ENCODE results near the gene RPS25. TPM values are rescaled to one million over a fixed set of nuclear protein-coding genes. Genes with fewer than 3 reads are reported as not detected.
"Not testable (repeated sequence)": the region's sequence is repeated elsewhere in the genome, so short reads cannot be mapped to it uniquely, and the experiment has no call there.

RPS25 gene
- total RNA-seq, 1 experiment from 2014 or later: 1,252 TPM

DNA sequence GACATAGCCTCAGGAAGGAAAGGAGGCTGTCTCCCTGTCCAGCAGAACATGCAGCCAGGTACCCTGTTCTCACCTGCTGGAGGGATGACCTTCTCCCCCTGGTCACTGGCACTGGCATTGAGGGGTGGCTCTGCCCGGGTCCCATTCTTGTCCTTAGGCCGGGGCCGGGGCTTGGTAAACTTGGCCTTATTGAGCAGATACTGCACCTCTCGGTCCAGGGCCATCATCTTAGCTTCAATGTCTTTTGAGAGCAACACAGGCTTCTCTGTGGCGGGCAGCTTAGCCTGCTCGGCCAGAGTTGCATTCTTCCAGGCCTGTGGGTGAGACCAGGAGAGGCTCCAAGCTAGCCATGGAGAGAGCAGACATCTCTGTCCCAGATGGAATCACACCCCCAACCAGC is 28.3 kb upstream of the RPS25 start:
- no peak for DNase-seq (ENCODE audit: unreplicated experiment)
- POLR2A ChIA-PET: no interaction called here
- no peaks in the 10 kb centered on the region for H3K27me3 Mint-ChIP-seq (ENCODE audit: insufficient read depth, unreplicated experiment)
- peaks cover 75% of the 10 kb centered on the region for H3K36me3 Mint-ChIP-seq (ENCODE audit: insufficient read depth, unreplicated experiment)
- CTCF ChIA-PET: interaction anchor here (0.5 to 1.4 kb wide), 2 partner anchors 10 to 584 kb away, joined by 3 to 4 read pairs; no protein-coding TSS in a partner anchor
- H3K4me3 Mint-ChIP-seq (ENCODE audit: unreplicated experiment): no peak overlapping the region
- no peaks in the 10 kb centered on the region for H3K9me3 Mint-ChIP-seq (ENCODE audit: unreplicated experiment)
- H3K4me1 Mint-ChIP-seq (ENCODE audit: insufficient read depth, unreplicated experiment): no peaks in the 10 kb centered on the region
- no TSS peak for BruUV-seq (replicated peaks)
- no peak overlapping the region for H3K27ac Mint-ChIP-seq (ENCODE audit: low read depth, unreplicated experiment)
- intact Hi-C loops (cut with micrococcal nuclease): no loop called here
- TF ChIP-seq, protein P1, sequence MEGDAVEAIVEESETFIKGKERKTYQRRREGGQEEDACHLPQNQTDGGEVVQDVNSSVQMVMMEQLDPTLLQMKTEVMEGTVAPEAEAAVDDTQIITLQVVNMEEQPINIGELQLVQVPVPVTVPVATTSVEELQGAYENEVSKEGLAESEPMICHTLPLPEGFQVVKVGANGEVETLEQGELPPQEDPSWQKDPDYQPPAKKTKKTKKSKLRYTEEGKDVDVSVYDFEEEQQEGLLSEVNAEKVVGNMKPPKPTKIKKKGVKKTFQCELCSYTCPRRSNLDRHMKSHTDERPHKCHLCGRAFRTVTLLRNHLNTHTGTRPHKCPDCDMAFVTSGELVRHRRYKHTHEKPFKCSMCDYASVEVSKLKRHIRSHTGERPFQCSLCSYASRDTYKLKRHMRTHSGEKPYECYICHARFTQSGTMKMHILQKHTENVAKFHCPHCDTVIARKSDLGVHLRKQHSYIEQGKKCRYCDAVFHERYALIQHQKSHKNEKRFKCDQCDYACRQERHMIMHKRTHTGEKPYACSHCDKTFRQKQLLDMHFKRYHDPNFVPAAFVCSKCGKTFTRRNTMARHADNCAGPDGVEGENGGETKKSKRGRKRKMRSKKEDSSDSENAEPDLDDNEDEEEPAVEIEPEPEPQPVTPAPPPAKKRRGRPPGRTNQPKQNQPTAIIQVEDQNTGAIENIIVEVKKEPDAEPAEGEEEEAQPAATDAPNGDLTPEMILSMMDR (IDR thresholded peaks at IDR 0.05; ENCODE audit: unreplicated experiment): no peak

GRCh38 chr11:119044708-119045107 is 26.6 kb upstream of the RPS25 start:
- Mint-ChIP-seq H3K4me3 (ENCODE audit: unreplicated experiment) (no peak overlapping the region), H3K4me1 (ENCODE audit: insufficient read depth, unreplicated experiment) (no peaks in the 10 kb centered on the region), H3K9me3 (ENCODE audit: unreplicated experiment) (no peaks in the 10 kb centered on the region), H3K36me3 (ENCODE audit: insufficient read depth, unreplicated experiment) (peaks cover 57% of the 10 kb centered on the region), H3K27ac (ENCODE audit: low read depth, unreplicated experiment) (no peak overlapping the region), H3K27me3 (ENCODE audit: insufficient read depth, unreplicated experiment) (no peaks in the 10 kb centered on the region)
- no peak for DNase-seq (ENCODE audit: unreplicated experiment)
- BruUV-seq (replicated peaks): no TSS peak
- intact Hi-C loops (cut with micrococcal nuclease): no loop called here
- CTCF ChIA-PET: no interaction called here
- POLR2A ChIA-PET: interaction anchor here (1.1 to 1.4 kb wide), 2 partner anchors 23 to 26 kb away, joined by 3 read pairs; partner anchors contain the start of genes RPS25, TRAPPC4 and VPS11
- TF ChIP-seq, protein P1 (IDR thresholded peaks at IDR 0.05; ENCODE audit: unreplicated experiment): no peak

DNA sequence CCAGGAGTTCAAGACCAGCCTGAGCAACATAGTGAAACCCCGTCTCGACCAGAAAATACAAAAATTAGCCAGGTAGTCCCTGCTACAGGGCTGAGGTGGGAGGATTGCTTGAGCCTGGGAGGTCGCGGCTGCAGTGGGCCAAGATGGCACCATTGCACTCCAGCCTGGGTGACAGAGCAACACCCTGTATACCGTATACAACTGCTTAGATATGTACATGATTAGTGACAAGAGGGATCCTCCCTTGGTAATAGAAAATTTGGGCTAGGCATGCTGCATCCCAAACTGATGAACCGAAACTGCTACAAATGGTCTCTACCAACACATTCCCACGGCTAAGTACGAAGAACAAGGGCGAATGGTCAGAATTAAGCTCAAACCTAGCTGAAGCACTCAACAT is 24.8 kb upstream of the RPS25 start:
- DNase-seq (ENCODE audit: unreplicated experiment): no peak
- no TSS peak for BruUV-seq (replicated peaks)
- no peaks in the 10 kb centered on the region for H3K27me3 Mint-ChIP-seq (ENCODE audit: insufficient read depth, unreplicated experiment)
- no peaks in the 10 kb centered on the region for H3K9me3 Mint-ChIP-seq (ENCODE audit: unreplicated experiment)
- peaks cover 42% of the 10 kb centered on the region for H3K36me3 Mint-ChIP-seq (ENCODE audit: insufficient read depth, unreplicated experiment)
- no peaks in the 10 kb centered on the region for H3K4me1 Mint-ChIP-seq (ENCODE audit: insufficient read depth, unreplicated experiment)
- intact Hi-C loops (cut with micrococcal nuclease): no loop called here
- TF ChIP-seq, protein P1 (IDR thresholded peaks at IDR 0.05; ENCODE audit: unreplicated experiment): no peak
- POLR2A ChIA-PET: interaction anchor here (1.7 kb wide), 1 partner anchor 14 kb away, joined by 4 read pairs; no protein-coding TSS in a partner anchor
- no peak overlapping the region for H3K27ac Mint-ChIP-seq (ENCODE audit: low read depth, unreplicated experiment)
- CTCF ChIA-PET: interaction anchor here (0.6 to 2.5 kb wide), 4 partner anchors 11 to 154 kb away, joined by 3 to 10 read pairs (median 4); partner anchors contain the start of genes HYOU1 and TRAPPC4
- no peak overlapping the region for H3K4me3 Mint-ChIP-seq (ENCODE audit: unreplicated experiment)

- Mint-ChIP-seq H3K27ac (ENCODE audit: low read depth, unreplicated experiment) (no peak overlapping the region), H3K36me3 (ENCODE audit: insufficient read depth, unreplicated experiment) (peaks cover 34% of the 10 kb centered on the region), H3K9me3 (ENCODE audit: unreplicated experiment) (no peaks in the 10 kb centered on the region), H3K4me1 (ENCODE audit: insufficient read depth, unreplicated experiment) (no peaks in the 10 kb centered on the region), H3K4me3 (ENCODE audit: unreplicated experiment) (no peak overlapping the region), H3K27me3 (ENCODE audit: insufficient read depth, unreplicated experiment) (no peaks in the 10 kb centered on the region)
- CTCF ChIA-PET: interaction anchor here (0.7 to 2.5 kb wide), 4 partner anchors 10 to 611 kb away, joined by 3 to 10 read pairs (median 4); partner anchors contain the start of gene TRAPPC4
- no TSS peak for BruUV-seq (replicated peaks)
- TF ChIP-seq, protein P1 (IDR thresholded peaks at IDR 0.05; ENCODE audit: unreplicated experiment): no peak
- POLR2A ChIA-PET: interaction anchor here (0.9 to 1.7 kb wide), 3 partner anchors 15 to 154 kb away, joined by 3 to 4 read pairs (median 3); partner anchors contain the start of gene CENATAC
- DNase-seq (ENCODE audit: unreplicated experiment): no peak
- intact Hi-C loops (cut with micrococcal nuclease): no loop called here
These were observed 23.8 kb upstream of the RPS25 start for GRCh38 chr11:119041821-119042514.

DNA sequence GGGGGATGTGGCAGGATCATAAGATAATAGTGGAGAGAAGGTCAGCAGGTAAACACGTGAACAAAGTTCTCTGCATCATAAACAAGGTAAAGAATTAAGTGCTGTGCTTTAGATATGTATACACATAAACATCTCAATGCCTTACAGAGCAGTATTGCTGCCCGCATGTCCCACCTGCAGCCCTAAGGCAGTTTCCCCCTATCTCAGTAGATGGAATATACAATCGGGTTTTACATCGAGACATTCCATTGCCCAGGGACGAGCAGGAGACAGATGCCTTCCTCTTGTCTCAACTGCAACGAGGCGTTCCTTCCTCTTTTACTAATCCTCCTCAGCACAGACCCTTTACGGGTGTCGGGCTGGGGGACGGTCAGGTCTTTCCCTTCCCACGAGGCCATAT is 21.3 kb upstream of the RPS25 start:
- intact Hi-C loops (cut with micrococcal nuclease); BruUV-seq (replicated peaks): not testable (repeated sequence)
- POLR2A ChIA-PET: interaction anchor here (0.6 to 1.1 kb wide), 2 partner anchors 56 to 155 kb away, joined by 3 to 4 read pairs; a partner anchor contains a TSS

More for the DNA sequence above, 21.3 kb upstream of the RPS25 start:
- CTCF ChIA-PET; H3K36me3 Mint-ChIP-seq (ENCODE audit: insufficient read depth, unreplicated experiment); H3K27me3 Mint-ChIP-seq (ENCODE audit: insufficient read depth, unreplicated experiment); H3K27ac Mint-ChIP-seq (ENCODE audit: low read depth, unreplicated experiment); H3K4me3 Mint-ChIP-seq (ENCODE audit: unreplicated experiment); DNase-seq (ENCODE audit: unreplicated experiment); H3K4me1 Mint-ChIP-seq (ENCODE audit: insufficient read depth, unreplicated experiment); H3K9me3 Mint-ChIP-seq (ENCODE audit: unreplicated experiment): not testable (repeated sequence)
